HG03439 (cell line): ENCODE measurements around the gene ASB4.
"Not testable (repeated sequence)": the region's sequence is repeated elsewhere in the genome, so short reads cannot be mapped to it uniquely, and the experiment has no call there.

Source experiments
- ATAC-seq: cut with Tn5 transposase; IDR thresholded peaks from one replicate; pipeline ENCODE4 v1.9.1; 2021; ENCODE audit warnings: mild to moderate bottlenecking, moderate library complexity; ENCODE audit not compliant: unreplicated experiment

The ASB4 gene

GRCh38 chr7:95549818-95550529 is 64.2 kb downstream of the ASB4 start:
- no peak for ATAC-seq

- no peak for ATAC-seq
Observed at GRCh38 chr7:95550546-95550945, 64.8 kb downstream of the ASB4 start.

GRCh38 chr7:95552010-95552926 is 66.5 kb downstream of the ASB4 start:
- ATAC-seq = not testable (repeated sequence)

GRCh38 chr7:95553939-95554338 is 68.2 kb downstream of the ASB4 start:
- no peak for ATAC-seq

- no peak for ATAC-seq
Observed at GRCh38 chr7:95556777-95557176, 71.0 kb downstream of the ASB4 start.

- ATAC-seq = no peak
Observed at GRCh38 chr7:95558864-95559263, 73.1 kb downstream of the ASB4 start.

GRCh38 chr7:95560674-95561073 is 74.9 kb downstream of the ASB4 start:
- no peak for ATAC-seq

- ATAC-seq = no peak
Observed at GRCh38 chr7:95569720-95570119, 84.0 kb downstream of the ASB4 start.

- ATAC-seq = no peak
Observed at GRCh38 chr7:95577137-95577536, 91.4 kb downstream of the ASB4 start.

GRCh38 chr7:95578299-95578855 is 92.6 kb downstream of the ASB4 start:
- ATAC-seq = no peak

- ATAC-seq = no peak
Observed at GRCh38 chr7:95579318-95579717, 93.6 kb downstream of the ASB4 start.

GRCh38 chr7:95581467-95581866 is 95.7 kb downstream of the ASB4 start:
- no peak for ATAC-seq

GRCh38 chr7:95582578-95583293 is 97.0 kb downstream of the ASB4 start:
- no peak for ATAC-seq

GRCh38 chr7:95583834-95584621 is 98.3 kb downstream of the ASB4 start:
- no peak for ATAC-seq

GRCh38 chr7:95584769-95585425 is 99.2 kb downstream of the ASB4 start:
- no peak for ATAC-seq

GRCh38 chr7:95585426-95585789 is 99.7 kb downstream of the ASB4 start:
- no peak for ATAC-seq

- ATAC-seq = no peak
Observed at GRCh38 chr7:95586951-95587301, 101.2 kb downstream of the ASB4 start.

- ATAC-seq = no peak
Observed at GRCh38 chr7:95589031-95589430, 103.3 kb downstream of the ASB4 start.

- no peak for ATAC-seq
Observed at GRCh38 chr7:95589766-95590165, 104.0 kb downstream of the ASB4 start.
